Hepatocyte (in vitro differentiated cells): ENCODE data around the gene TAS2R9. TPM values are rescaled to one million over a fixed set of nuclear protein-coding genes. Genes with fewer than 3 reads are reported as not detected.

ENCODE experiments used
- DNase-seq: peaks from one replicate; pipeline ENCODE4 v3.0.0-alpha.2; 2016; ENCODE audit warnings: low spot score
- H2AFZ ChIP-seq: fragments of 200-600 bp; sonication (generic); 2 replicates; pipeline ENCODE4 v1.6.0; 2016; ENCODE audit warnings: antibody characterized with exemption, mild to moderate bottlenecking
- H3K27ac ChIP-seq: fragments of 200-600 bp; sonication (generic); 2 replicates; pipeline ENCODE4 v1.5.1; 2016; ENCODE audit warnings: mild to moderate bottlenecking
- H3K27me3 ChIP-seq: fragments of 200-600 bp; sonication (generic); 2 replicates; pipeline ENCODE4 v1.6.1; 2016
- H3K36me3 ChIP-seq: fragments of 200-600 bp; sonication (generic); replicated peaks from 2 replicates; pipeline ENCODE4 v1.5.1; 2016; ENCODE audit warnings: low read depth; ENCODE audit not compliant: insufficient read depth
- H3K4me1 ChIP-seq: fragments of 200-600 bp; sonication (generic); 2 replicates; pipeline ENCODE4 v1.5.1; 2016; ENCODE audit warnings: mild to moderate bottlenecking, moderate library complexity; ENCODE audit not compliant: insufficient read depth
- H3K4me2 ChIP-seq: fragments of 200-600 bp; sonication (generic); 2 replicates; pipeline ENCODE4 v1.6.0; 2016
- H3K4me3 ChIP-seq: fragments of 200-600 bp; sonication (generic); 2 replicates; pipeline ENCODE4 v1.5.1; 2016; ENCODE audit warnings: mild to moderate bottlenecking
- H3K79me2 ChIP-seq: fragments of 200-600 bp; sonication (generic); 2 replicates; pipeline ENCODE4 v1.6.0; 2017; ENCODE audit warnings: mild to moderate bottlenecking
- H3K9me2 ChIP-seq: fragments of 200-600 bp; sonication (generic); replicated peaks from 2 replicates; pipeline ENCODE4 v1.6.0; 2017; ENCODE audit warnings: mild to moderate bottlenecking; ENCODE audit not compliant: insufficient read depth
- H3K9me3 ChIP-seq: fragments of 200-600 bp; sonication (generic); 2 replicates; pipeline ENCODE4 v1.5.1; 2016; ENCODE audit warnings: low read depth, mild to moderate bottlenecking
- H4K20me1 ChIP-seq: fragments of 200-600 bp; sonication (generic); 2 replicates; pipeline ENCODE4 v1.6.0; 2016; ENCODE audit warnings: mild to moderate bottlenecking; ENCODE audit not compliant: insufficient read depth, poor library complexity, severe bottlenecking
- EZH2 ChIP-seq: fragments of 200-600 bp; sonication (generic); IDR thresholded peaks from 2 replicates; pipeline ENCODE4 v1.6.1; 2016; ENCODE audit warnings: antibody characterized with exemption, mild to moderate bottlenecking, borderline replicate concordance
- EZH2phosphoT487 ChIP-seq: fragments of 200-600 bp; sonication (generic); IDR thresholded peaks from one replicate; pipeline ENCODE4 v1.6.1; 2018; ENCODE audit warnings: antibody characterized with exemption, mild to moderate bottlenecking, low read depth, moderate library complexity; ENCODE audit not compliant: unreplicated experiment, severe bottlenecking
- WGBS: methylation state at CpG from one replicate; pipeline ENCODE4 v1.1.6; 2016; ENCODE audit warnings: low lambda C conversion rate; ENCODE audit errors: missing lambda C conversion rate; 5-methylcytosine and 5-hydroxymethylcytosine counted together
- polyA plus RNA-seq: library from polyadenylated mRNA; unstranded; fragments of >200 nt; fragmentation: Nextera tagmentation; extraction: Ambion mirVana; gene quantifications from 2 replicates; pipeline ENCODE4 v1.2.1, GENCODE V29; 2016
- total RNA-seq: library from RNA; depleted of rRNA; stranded (reverse); fragments of >200 nt; gene quantifications from 2 replicates; pipeline ENCODE4 v1.2.3, GENCODE V29; 2014
- TF ChIP-seq, protein P1 (sequence below): fragments of 200-600 bp; sonication (generic); IDR thresholded peaks from 2 replicates; pipeline ENCODE4 v1.5.1; 2016; ENCODE audit warnings: antibody characterized with exemption, mild to moderate bottlenecking; ENCODE audit not compliant: poor library complexity

The TAS2R9 gene
- total and polyA plus RNA-seq, 2 experiments from 2014 or later, result 0.13 TPM; not detected in 1

- no peak for TF ChIP-seq EZH2
- TF ChIP-seq, protein P1, sequence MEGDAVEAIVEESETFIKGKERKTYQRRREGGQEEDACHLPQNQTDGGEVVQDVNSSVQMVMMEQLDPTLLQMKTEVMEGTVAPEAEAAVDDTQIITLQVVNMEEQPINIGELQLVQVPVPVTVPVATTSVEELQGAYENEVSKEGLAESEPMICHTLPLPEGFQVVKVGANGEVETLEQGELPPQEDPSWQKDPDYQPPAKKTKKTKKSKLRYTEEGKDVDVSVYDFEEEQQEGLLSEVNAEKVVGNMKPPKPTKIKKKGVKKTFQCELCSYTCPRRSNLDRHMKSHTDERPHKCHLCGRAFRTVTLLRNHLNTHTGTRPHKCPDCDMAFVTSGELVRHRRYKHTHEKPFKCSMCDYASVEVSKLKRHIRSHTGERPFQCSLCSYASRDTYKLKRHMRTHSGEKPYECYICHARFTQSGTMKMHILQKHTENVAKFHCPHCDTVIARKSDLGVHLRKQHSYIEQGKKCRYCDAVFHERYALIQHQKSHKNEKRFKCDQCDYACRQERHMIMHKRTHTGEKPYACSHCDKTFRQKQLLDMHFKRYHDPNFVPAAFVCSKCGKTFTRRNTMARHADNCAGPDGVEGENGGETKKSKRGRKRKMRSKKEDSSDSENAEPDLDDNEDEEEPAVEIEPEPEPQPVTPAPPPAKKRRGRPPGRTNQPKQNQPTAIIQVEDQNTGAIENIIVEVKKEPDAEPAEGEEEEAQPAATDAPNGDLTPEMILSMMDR, result no peak
- no peak for TF ChIP-seq EZH2phosphoT487
- no peak for DNase-seq
- H3K9me2 ChIP-seq, result no peaks in the 10 kb centered on the region
- H3K4me1 ChIP-seq, result no peaks in the 10 kb centered on the region
- H3K79me2 ChIP-seq, result no peaks in the 10 kb centered on the region
- H3K36me3 ChIP-seq, result no peaks in the 10 kb centered on the region
- H3K9me3 ChIP-seq, result no peaks in the 10 kb centered on the region
- no peak overlapping the region for H3K4me2 ChIP-seq
- no peaks in the 10 kb centered on the region for H3K27me3 ChIP-seq
- no peaks in the 10 kb centered on the region for H4K20me1 ChIP-seq
- no peak overlapping the region for H2AFZ ChIP-seq
- 69% methylated on average over 5 of the region's 5 CpGs for WGBS
- H3K27ac ChIP-seq, result no peak overlapping the region
- no peak overlapping the region for H3K4me3 ChIP-seq
These were observed 26.7 kb downstream of the TAS2R9 start for GRCh38 chr12:10783252-10783651.

- no peaks in the 10 kb centered on the region for H4K20me1 ChIP-seq
- H3K4me2 ChIP-seq, result no peak overlapping the region
- no peaks in the 10 kb centered on the region for H3K36me3 ChIP-seq
- H3K79me2 ChIP-seq, result no peaks in the 10 kb centered on the region
- H3K27me3 ChIP-seq, result no peaks in the 10 kb centered on the region
- H3K4me1 ChIP-seq, result no peaks in the 10 kb centered on the region
- no peak for DNase-seq
- H3K27ac ChIP-seq, result no peak overlapping the region
- TF ChIP-seq, protein P1, result no peak
- TF ChIP-seq EZH2phosphoT487 (no peak), EZH2 (no peak)
- WGBS, result 85% methylated on average over 2 of the region's 2 CpGs
- no peak overlapping the region for H2AFZ ChIP-seq
- no peaks in the 10 kb centered on the region for H3K9me3 ChIP-seq
- H3K9me2 ChIP-seq, result no peaks in the 10 kb centered on the region
- H3K4me3 ChIP-seq, result no peak overlapping the region
These were observed 30.9 kb downstream of the TAS2R9 start for GRCh38 chr12:10779103-10779502.

DNA sequence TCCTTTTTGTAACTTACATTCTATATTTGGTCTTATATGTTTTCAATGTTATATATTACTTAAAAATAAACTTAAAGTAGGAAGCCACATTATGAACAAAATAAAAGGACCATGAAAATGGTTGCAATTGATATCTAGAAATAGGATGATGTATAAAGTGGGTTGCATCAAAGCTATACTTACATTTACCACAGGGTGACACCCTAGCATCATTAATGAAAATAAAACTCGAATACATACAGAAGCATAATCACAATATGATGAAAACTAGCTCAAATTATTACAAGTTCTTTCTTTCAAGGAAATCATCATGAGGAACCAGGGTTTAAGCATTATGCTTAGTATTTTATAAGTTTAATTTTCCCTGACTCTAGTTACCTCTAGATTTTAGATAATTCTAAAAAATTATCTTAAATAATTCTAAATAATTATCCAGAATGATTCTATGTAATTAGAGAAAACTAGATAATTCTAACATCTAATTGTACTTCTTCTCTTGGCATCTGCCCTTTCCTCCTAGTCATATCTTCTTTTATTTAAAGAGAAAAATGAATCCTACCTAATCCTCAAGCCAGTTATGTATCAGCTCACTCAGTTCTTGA, 38.7 kb downstream of the TAS2R9 start:
- Histone ChIP-seq H3K36me3 (no peaks in the 10 kb centered on the region), H3K27me3 (peaks cover 8% of the 10 kb centered on the region), H3K4me1 (no peaks in the 10 kb centered on the region), H3K4me3 (no peak overlapping the region), H3K79me2 (no peaks in the 10 kb centered on the region), H3K9me2 (no peaks in the 10 kb centered on the region), H4K20me1 (no peaks in the 10 kb centered on the region), H2AFZ (no peak overlapping the region), H3K27ac (no peak overlapping the region), H3K9me3 (no peaks in the 10 kb centered on the region), H3K4me2 (no peak overlapping the region)
- peak; percentile 32 for DNase-seq
- no peak for TF ChIP-seq EZH2phosphoT487
- TF ChIP-seq, protein P1, result peak; percentile 80
- no peak for TF ChIP-seq EZH2
- 16% methylated on average over 1 of the region's 1 CpG for WGBS
